Stimulated activated CD4-positive, alpha-beta T cell treated with anti-CD3 and anti-CD28 coated beads, Interleukin-1b, Interleukin-23, amount 100 ng/mL, for 4 hours (primary cell): ENCODE measurements around the gene TBC1D5.

Experiments
- DNase-seq, 2 donors: peaks; one replicate each; pipeline ENCODE4 v3.0.0-alpha.2; 2020; ENCODE audit warnings: low read depth in 2 of 2

The TBC1D5 gene

DNA sequence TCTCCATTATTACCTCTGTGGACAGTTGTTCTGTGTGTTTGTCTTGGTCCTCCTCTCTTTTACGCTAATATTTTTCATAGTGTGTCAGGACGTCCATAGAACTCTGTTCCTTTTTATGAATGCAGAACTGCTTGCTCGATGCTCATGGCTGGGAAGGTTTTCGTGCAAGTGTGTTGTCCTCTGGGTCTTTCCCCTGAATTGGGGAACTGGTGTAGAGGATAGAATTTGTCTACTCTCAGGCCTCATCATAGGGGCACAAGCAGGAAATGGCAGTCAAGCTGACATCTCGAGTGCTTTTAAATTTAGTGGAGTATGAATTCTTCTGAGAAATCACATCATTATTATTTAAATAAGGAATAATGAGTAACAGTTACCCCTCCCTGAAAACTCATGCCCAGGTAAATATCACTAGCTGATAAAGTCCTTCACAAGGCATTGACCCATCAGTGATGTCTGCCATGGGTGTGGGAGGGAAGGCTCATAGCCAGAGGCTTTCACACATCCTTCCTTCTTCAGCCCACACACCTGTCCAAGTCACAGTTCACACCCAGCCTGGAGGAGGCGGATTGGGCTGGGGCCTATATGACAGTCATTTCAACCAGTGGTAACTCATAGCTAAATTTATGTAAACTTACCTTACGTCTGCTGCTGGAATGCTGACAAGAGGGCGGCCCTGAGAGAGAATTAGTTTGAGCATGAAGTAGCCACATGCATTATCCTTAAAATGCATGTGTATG lies 631.6 kb downstream of the TBC1D5 start:
- DNase-seq, result no peak
